Epithelial cell of proximal tubule (primary cell): ENCODE data around the gene SORL1. TPM values are rescaled to one million over a fixed set of nuclear protein-coding genes. Genes with fewer than 3 reads are reported as not detected.
A peak's percentile ranks its signal among the peaks of the same experiment; 100 is the strongest.

Source experiments
- DNase-seq: peaks from one replicate; pipeline ENCODE4 v3.0.0-alpha.2; 2011; ENCODE audit warnings: low read depth
- H3K4me3 ChIP-seq: 2 replicates; pipeline ENCODE4 v1.5.1; 2011; ENCODE audit warnings: low read depth, mild to moderate bottlenecking, low read length
- CTCF ChIP-seq: conservative IDR thresholded peaks from 2 replicates; pipeline ENCODE4 v1.5.1; 2012; ENCODE audit warnings: low read depth, mild to moderate bottlenecking, low read length
- total RNA-seq: library from RNA; depleted of rRNA; stranded (reverse); fragments of >200 nt; gene quantifications from 2 replicates; pipeline ENCODE4 v1.2.3, GENCODE V29; 2015

Gene SORL1
- total RNA-seq, 1 donor from 2014 or later, result 7.8 TPM

GRCh38 chr11:121466063-121466794 is 14.1 kb downstream of the SORL1 start:
- no peak for TF ChIP-seq CTCF

GRCh38 chr11:121467471-121467870 is 15.4 kb downstream of the SORL1 start:
- DNase-seq, result no peak
- H3K4me3 ChIP-seq, result peak overlapping the region; percentile 28
- no peak for TF ChIP-seq CTCF

More at GRCh38 chr11:121466063-121466794, 14.1 kb downstream of the SORL1 start:
- no peak overlapping the region for H3K4me3 ChIP-seq
- DNase-seq, result no peak

- no peak overlapping the region for H3K4me3 ChIP-seq
- TF ChIP-seq CTCF, result no peak
- no peak for DNase-seq
These were observed 15.9 kb downstream of the SORL1 start for GRCh38 chr11:121467965-121468364.

GRCh38 chr11:121469910-121470309 is 17.8 kb downstream of the SORL1 start:
- H3K4me3 ChIP-seq, result no peak overlapping the region
- TF ChIP-seq CTCF, result no peak
- DNase-seq, result no peak

GRCh38 chr11:121471167-121471566 is 19.1 kb downstream of the SORL1 start:
- TF ChIP-seq CTCF, result no peak

GRCh38 chr11:121472312-121472711 is 20.2 kb downstream of the SORL1 start:
- H3K4me3 ChIP-seq, result no peak overlapping the region
- DNase-seq, result no peak
- TF ChIP-seq CTCF, result no peak

More at GRCh38 chr11:121471167-121471566, 19.1 kb downstream of the SORL1 start:
- DNase-seq, result no peak
- H3K4me3 ChIP-seq, result no peak overlapping the region
